Measurements from ENCODE around the gene WWC1.
"Not testable (repeated sequence)": the region's sequence is repeated elsewhere in the genome, so short reads cannot be mapped to it uniquely, and the experiment has no call there.

WWC1 gene

DNA sequence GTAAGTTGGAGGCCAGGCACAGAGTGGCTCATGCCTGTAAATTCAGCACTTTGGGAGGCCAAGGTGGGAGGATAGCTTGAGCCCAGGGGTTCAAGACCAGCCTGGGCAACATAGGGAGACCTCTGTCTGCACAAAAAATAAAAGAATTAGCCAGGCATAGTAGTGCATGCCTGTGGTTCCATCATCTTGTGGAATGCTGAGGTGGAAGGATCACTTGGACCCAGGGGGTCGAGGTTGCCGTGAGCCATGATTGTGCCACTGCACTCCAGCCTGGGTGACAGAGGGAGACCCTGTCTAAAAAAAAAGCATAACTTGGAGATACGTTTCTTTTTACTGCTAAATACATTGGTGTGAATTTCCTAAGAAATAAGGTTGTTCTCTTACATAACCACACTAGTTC, 19.1 kb downstream of the WWC1 start:
- not testable (repeated sequence) for DNase-seq

GRCh38 chr5:168311061-168311566, 19.7 kb downstream of the WWC1 start:
- DNase-seq, result no peak

GRCh38 chr5:168312606-168313295, 21.3 kb downstream of the WWC1 start:
- DNase-seq, result no peak

GRCh38 chr5:168313596-168314204, 22.3 kb downstream of the WWC1 start:
- no peak for DNase-seq

DNA sequence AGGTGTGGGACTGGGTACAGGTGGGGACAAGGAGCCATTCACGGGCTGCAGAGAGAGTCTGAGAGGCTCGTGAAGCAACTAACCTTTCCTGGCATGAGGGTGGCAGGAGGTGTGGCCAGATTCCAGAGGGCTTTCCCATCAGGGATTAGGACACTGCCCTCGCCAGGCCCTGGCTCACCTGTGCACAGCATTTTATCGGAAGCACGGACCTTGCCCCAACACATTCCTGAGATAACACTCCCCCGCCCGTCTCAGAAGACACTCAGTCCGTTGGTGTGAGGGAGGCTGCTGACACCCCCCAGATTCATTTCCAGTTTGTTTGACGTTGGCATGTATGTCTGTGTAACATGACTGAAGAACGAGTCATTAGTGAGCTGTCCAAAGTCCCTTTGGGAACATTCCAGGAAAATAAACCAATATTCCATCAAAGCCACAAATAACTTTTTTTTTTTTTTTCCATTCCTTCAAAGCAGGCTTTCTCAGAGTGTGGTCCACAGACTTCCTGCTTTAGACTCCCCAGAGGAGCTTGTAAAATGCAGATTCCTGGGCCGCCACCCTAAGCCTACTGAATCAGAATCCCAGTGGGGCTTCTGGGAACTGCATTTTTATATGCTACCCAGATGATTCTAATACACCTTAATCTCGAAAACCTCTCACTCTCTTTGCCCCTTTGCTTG, 23.4 kb downstream of the WWC1 start:
- no peak for DNase-seq

GRCh38 chr5:168315416-168316138, 24.1 kb downstream of the WWC1 start:
- no peak for DNase-seq

DNA sequence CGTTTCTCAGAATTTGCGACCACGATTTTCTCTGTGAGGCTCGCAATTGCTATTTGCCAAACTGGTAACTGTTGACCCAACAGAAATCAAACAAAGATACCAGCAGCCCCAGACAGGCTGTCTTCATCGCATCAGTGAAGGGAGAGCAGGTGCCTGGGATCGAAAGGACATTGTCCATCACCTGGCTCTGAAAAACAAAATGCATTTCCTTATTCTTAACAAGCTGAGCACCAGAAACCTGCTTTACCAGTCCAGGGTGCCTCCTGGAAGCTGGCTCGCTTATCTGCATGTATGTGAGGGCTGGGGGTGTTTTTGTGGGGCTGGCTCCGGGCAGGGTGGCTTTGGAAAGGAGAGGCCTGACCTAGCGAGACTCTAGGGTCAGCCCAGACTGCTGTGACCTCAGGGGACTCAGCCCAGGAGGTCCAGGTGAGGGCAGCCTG, 24.7 kb downstream of the WWC1 start:
- no peak for DNase-seq

DNA sequence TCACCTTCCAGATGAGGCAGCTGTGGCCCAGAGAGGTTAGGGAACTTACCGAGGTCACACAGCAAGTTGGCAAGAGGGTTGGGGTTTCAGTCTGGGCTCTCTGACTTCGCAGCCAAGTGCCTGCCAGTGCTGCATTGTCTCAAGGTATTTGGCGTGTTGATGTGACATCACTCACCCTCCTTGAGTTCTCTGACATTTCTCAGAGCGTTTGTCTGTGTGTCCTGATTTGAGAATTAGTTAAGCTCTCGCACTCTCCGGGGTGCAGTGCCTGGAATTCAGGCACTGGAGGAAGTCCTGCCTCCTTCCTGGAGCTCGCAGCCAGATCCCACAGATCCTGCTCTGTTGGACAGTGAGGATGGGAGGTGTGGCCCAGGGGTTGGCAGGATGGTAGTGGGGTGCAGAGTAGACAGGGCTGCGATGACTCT, 25.7 kb downstream of the WWC1 start:
- no peak for DNase-seq

DNA sequence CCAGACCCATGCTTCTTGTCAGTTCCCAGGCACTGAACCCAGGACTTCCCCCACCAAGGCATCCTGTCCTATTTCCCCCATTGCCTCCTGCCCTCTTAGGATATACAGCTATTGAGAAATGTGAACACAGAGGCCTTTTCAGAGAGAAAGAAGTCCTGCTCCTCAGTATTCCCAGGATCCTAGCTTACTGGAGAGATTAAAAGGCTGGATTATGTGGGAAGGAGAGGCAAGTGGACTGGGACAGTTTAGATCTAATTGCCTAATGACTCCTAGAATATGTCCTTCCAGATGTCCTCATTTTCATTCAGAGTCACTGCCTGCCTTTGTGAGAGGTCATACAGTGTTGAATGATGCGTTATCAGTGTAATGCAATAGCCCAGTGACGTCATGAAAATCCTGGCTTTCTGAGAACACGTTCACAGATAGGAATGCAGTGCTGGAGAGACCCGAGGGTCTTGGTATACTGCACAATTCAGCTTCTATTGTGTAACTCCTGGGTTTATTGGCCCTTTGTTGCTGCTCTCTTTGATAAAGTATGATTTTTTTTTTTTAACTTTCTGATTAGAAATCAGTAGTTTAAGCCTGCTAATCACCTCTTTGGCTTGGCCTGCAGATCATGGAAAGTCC, 26.2 kb downstream of the WWC1 start:
- DNase-seq, result no peak

DNA sequence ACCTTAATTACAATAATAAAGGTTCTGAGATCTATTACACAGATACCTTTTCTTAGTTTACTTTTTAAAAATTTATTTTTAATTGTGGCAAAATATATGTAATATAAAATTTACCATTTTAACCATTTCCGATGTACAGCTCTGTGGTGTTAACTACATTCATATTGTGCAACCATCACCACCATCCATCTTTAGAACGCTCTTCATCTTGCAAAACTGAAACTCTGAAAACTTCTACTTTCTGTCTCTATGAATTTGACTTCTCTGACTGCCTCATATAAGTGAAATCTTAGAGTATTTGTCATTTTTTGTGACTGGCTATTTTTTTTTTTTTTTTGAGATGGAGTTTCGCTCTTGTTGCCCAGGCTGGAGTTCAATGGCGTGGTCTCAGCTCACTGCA, 26.8 kb downstream of the WWC1 start:
- no peak for DNase-seq

- DNase-seq, result no peak
Measured at GRCh38 chr5:168319774-168320173, 28.3 kb downstream of the WWC1 start.

DNA sequence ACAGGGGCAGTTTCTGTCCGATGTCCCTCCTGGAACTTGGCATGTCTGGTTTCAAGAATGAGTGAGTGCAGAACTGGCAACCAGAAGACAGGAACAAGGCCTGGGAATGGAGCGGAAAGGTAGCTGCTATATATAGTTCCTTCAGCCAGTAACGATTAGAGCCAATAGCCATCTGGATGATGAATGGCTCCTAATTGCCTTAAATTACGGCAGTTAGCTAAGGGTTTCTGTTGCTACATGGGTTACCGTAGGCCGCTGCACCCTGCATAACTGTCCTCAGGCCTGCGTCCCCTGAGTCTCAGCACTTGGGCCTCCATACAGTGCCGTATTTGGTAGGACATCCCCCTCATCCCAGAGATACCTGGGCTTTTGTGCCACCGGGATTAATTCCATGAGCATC, 29.4 kb downstream of the WWC1 start:
- no peak for DNase-seq

GRCh38 chr5:168324859-168325630, 33.6 kb downstream of the WWC1 start:
- DNase-seq, result no peak

DNA sequence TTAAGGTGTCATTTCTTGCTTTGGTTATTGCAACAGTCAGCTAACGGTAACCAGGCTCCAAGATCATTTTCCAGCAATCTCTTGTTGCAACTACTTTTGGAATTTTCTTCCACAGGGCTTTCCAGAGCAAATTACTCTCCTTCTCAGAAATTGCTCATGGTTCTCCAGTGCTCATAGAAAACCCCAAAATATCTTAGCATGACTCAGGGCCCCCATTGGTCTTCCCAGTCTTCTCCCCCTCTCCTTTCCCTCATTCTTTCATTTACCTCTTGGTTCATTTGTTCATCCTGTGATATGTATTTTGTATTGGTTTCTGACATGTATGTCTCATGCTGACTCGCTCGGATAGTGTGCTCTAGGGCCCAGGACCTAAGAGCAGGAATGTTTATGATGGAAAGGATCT, 35.6 kb downstream of the WWC1 start:
- DNase-seq, result no peak

- no peak for DNase-seq
Measured at GRCh38 chr5:168327451-168327850, 36.0 kb downstream of the WWC1 start.

- DNase-seq, result no peak
Measured at GRCh38 chr5:168327994-168328393, 36.5 kb downstream of the WWC1 start.

- DNase-seq, result no peak
Measured at GRCh38 chr5:168328814-168329213, 37.4 kb downstream of the WWC1 start.

GRCh38 chr5:168329302-168329701, 37.9 kb downstream of the WWC1 start:
- no peak for DNase-seq

DNA sequence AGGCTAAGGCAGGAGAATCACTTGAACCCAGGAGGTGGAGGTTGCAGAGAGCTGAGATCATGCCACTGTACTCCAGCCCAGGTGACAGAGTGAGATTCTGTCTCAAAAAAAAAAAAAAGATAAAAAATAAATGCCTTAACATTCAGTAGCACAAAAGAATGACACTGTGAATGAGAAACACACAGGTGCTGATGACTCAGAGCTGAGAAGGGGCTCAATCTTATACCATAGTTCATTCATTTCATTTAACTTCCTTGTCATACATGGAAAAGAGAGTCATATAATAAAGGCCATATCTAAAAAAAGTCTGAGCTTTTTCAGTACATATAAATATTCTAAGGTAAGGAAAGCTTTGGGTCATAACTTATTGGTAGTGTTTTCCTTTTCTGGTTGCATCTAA, 40.6 kb downstream of the WWC1 start:
- no peak for DNase-seq

- DNase-seq, result no peak
Measured at GRCh38 chr5:168334280-168334679, 42.8 kb downstream of the WWC1 start.

DNA sequence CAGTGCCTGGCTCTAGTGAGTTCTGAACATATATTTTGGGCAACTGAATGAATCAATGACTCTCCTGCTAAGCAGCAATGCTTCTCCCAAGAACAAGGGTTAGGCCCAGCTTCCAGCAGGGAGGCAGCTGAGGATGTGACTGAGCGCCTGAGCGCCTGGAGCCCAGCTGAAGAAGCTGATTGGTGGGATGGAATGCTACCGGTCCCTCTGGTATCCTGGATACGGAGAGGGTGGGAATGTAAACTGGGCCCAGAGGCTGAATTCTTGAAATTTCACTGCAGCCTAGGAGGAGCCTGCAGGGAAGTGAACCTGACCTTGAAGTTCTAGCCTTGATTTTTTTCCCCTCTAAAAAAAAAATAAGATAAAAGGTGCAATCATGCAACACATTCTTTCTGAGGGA, 43.2 kb downstream of the WWC1 start:
- no peak for DNase-seq

DNA sequence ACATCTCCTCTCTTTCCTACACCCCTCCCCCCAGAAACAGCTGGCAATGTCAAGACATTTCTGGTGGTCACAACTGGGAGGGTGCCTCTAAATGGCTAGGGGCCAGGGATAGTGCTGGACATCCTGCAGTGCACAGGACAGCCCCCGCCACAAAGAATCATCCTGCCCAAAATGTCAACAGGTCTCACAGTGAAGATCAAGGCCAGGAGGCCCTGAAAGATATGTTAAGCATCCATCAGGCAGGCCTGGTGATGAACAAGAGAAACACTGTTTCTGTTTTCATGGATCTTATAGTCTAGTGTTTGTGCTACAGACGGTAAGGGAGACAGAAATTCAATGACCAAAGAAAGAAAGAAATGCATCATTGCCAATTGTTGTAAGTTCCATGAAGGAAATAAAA, 45.9 kb downstream of the WWC1 start:
- no peak for DNase-seq
